ENCODE results near the gene PAFAH2.

The PAFAH2 gene

DNA sequence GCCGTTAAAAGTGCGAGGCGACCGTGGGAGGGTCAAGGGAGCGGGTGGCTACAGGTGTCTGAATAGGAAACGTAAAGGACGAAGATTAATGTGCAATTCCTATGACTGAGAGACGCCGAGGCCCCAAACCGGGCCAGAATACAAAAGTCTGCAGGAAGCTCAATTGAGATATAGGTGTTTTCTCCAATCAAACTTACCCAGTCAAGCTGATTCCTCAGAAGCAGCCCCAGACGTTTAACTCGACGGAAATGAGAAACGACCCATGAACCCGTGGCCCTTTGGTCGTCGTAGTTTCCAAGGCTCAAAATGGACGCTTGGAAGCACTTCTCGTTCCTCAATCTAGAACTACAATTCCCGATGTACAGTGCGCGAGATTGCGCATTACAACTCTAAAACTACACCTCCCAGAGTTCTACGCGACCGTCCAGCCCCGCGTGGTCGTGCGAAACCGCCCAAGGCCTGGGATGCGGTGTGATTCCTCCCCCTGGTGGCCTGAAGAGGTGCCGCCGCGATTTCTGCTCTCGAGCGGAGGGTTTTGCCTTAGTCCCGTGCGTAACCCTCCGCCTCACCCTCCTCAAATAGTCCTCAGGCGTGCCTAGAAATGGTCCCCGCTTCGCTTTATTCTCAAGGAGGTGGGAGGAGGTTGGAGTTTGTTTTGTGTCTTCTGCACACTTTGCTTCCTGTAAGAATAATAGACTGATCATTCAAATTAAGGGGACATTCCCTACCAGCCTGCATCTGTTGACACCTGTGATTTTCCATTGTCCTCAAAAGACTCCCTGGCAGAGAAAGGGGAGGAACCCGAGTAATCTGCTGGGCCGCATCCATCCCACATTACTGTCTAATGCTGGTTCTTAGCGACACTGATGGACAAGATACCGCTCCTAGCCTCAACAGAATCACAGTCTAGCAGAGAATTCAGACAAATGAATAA is at the start of gene PAFAH2:
Gene PAFAH2 (minus strand): TSS at position 236 of the 934 bp plus-strand sequence. CDS start 7,247 bp downstream, outside the sequence.
- DNase-seq, result peak; percentile 66 to 98 (median 95)

DNA sequence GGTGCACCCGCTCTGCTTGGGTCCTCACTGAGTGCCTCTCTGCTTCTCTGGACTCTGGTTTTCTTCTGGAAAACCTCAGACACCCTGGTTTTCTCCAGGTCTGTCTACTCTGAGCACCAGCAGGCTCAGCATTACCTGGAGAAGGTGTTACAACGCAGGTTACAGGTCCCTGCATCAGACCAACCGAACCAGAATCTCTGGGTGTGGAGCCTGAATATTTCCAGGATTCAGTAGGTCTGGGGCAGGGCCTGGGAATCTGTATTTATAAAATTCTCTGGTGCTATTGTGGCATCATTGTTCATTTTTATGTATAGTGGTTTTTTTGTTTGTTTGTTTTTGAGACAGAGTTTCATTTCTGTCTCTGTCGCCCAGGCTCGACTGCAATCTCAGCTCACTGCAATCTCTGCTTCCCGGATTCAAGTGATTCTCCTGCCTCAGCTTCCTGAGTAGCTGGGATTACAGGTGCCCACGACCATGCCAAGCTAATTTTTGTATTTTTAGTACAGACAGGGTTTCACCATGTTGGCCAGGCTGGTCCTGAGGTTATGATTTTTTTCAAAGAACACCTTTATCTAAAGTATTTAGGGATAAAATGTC is 49.5 kb upstream of the PAFAH2 start:
- DNase-seq, result no peak

DNA sequence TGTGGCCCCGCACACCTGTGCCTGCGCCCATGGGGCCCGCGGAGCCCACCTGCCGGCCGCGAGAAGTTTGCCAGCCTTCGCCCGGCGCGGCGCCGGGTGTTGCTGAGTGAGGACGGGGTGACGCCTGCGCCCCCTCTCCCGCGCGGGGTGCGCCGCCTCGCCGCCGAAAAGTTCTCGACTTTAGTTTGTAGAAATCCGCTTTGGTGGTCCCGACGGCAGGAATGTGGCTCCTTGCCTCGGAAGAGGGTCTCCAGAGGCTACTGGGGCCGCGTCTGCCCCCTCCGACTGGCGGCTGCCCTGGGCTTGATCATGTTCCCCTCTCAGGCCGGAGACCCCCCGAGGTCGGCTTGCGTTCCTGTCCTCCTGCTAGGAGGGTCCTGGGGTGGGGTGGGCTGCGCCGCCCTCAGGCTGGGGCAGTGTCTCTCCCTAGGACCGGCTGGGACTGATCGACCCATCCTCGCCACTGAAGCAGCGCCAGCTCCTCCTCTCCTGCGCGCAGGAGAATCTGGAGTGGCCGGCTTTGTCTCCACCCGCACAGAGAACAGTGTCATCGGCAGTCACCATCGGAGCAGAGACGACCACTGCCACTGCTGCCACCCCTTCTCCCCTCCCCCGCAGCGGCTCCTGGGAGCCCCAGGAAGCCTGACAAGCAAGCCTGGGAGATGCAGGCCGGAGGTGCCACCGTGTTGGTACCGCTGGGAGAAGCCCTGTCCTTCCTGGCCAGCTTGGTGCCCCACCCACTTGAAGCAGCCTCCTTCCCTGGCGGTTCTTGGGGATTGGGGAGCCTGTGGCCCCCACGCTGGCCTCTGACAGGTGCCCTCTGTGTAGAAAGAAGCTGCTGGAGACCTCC is 48.6 kb upstream of the PAFAH2 start:
- DNase-seq, result no peak

DNA sequence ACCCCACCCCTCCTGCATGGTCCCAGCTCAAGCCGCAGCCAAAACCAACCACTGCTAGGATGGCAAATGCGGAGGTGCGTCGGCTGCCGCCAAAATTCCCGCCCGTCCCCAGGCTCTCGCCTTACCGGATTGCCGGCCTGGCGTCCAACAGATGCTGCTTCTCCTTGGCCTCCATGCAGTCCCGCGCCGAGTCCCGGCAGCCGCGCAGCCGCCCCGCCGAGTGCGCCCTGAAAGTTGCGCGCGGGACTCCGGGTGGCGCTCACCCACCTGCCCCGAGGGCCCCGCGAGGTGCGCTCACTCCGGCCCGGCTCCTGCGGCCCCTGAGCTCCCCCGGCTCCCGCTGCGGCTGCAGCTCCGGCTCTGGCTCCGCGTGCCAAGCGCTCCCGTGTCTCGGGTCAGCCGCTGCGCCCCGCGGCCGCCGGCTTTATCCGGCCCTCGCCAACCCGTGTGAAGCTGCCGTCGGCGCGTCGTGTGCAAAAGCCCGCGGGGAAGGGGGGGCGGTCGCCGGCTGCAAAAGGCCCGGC is 47.9 kb upstream of the PAFAH2 start, which contains the start of gene SLC30A2:
Gene SLC30A2 (minus strand): TSS at position 397 of the 524 bp plus-strand sequence. CDS start 222 bp downstream, at position 175.
- DNase-seq, result no peak

DNA sequence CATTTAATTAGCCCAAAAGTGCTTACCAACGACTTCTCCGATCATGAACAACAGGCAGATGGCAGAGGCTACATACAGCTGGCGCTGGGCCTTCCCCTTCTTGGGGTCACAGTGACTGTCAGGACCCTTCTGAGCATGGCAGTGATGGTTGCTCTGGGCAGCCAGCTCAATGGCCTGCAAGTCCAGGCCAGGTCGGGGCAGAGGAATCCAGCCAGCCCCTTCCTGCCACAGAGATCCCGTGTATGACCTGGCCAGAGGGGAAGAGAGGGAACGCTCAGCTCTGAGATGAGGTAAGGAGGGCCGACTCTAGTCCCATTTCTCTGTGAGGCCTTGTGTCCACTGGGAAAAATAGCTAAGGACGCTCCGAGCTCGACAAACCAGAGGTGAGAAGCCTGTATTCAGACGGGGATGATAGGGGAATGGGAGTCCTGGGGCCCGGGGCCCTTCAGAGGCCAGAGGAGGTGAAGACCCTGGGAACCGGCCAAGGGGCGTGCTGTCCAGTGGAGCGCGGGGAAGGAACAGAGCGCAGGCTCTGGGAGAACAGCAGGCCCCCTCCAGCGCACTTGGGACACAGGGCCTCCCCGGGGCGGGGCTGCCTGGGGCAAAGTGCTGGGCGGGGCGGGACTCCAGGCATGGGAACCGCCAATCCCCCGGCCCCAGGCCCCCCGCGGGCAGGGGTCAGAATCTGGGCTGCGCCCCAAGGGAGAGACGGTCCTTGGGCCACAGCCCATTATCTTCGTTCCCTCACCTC is 47.3 kb upstream of the PAFAH2 start:
- no peak for DNase-seq

DNA sequence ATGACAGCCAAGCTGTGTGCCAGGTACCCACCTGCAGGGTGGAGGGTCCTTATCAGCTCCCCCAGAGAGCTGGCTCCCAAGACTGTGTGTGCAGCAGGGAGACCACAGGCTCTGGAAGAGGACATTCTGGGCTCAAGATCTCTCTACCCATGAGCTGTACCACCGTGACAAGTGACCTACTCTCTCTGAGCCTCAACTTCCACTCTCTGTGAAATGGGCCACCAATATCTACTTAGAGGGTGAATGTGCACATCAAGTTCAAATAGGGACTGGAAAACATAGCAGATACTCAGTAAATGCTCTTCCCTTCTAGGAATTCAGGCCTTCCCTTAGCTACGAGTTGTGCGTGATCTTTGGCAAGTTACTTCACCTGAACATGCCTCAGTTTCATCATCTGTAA is 46.6 kb upstream of the PAFAH2 start:
- no peak for DNase-seq

DNA sequence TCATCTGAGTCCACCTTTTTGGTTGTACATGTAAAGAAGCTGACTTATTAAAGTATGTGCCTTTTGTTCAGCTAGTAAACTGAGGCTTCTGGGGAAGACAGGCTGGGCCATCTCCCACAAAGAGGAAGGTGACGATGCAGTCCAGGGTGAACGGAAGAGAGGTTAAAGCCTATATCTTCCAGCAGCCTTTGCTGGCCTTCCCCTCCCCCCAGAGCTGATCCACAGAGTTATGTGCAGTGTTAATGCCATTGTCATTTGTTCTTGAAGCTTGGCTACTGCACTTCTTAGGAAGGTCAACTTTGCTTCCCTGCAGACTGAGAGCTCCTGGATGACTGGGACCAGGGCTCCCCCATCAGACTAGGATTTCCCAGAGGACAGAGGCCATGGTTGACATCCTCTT is 45.9 kb upstream of the PAFAH2 start:
- DNase-seq, result no peak

DNA sequence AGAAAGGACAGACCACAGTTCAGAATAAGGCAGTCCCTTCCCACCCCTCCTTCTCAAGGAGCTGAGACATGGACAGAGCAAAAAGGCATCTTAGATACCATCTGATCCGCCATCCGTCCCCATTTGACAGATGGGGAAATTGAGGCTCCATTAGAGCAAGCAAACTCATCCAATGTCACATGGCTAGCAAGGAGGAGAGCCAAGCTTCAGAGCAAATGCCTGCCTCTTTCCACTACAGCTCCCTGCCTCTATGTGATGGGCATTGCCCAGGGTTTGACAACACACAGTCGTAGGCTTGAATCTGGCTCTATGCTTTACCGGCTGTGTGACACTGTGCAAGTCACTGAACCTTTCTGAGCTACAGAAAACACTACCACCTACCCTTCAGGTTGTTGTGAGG is 44.1 kb upstream of the PAFAH2 start:
- no peak for DNase-seq

DNA sequence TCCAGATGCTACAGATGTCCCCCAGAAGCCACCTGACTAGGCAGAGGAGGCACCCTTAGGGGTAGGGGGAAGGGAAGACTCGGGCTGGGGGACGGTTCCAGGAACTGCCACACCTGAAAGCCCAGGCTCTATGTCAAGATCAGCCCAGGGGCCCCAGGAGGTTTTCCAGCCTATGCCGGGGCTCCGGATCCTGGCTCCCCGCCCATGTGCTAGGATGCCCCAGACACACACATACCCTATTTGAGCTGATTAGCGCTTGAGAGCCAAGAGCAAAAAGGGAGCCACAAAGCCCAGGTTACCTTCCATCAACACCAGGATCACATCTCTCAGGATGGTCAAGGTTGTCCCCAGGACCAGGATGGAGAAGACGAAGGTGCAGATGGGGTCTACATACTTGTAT is 43.5 kb upstream of the PAFAH2 start:
- no peak for DNase-seq

DNA sequence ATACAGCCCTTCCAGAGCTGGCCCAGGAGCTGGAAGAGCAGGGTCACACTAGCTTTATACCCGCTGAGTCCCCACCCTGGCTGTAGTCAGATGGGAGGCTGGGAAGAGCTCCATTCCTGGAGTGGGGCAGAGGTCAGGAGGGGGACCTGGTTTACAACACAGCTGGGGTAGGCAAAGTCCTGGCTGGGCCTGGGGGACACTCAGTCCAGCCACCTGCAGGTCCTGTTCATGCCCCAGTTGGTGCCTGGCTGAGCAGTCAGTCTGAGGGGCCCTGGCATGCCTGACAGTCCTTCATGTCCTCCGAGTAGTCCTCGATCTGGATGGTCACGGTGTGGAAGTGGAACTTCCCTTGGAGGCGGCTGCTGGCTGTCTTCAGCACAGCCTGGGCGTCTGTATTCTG is 41.0 kb upstream of the PAFAH2 start:
- no peak for DNase-seq

DNA sequence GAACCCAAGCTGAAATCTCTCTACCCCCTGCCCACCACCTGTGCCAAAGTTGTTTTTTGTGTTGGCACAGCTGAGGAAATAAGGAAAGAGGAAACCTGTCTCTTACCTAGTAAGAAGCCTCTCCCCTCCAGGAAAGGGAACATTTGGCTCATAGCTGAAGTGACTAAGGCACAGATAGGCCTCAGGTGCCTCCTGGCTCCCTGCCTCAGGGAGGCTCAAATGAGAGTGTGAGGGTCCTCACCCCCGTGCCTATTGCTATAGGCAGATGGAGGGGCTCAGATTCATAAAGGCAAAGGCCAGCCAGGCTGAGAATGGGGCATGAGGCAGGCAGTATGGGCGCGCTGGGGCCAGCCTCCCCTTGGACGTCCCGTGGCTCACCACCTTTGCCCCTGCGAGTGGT is 40.6 kb upstream of the PAFAH2 start:
- DNase-seq, result no peak

DNA sequence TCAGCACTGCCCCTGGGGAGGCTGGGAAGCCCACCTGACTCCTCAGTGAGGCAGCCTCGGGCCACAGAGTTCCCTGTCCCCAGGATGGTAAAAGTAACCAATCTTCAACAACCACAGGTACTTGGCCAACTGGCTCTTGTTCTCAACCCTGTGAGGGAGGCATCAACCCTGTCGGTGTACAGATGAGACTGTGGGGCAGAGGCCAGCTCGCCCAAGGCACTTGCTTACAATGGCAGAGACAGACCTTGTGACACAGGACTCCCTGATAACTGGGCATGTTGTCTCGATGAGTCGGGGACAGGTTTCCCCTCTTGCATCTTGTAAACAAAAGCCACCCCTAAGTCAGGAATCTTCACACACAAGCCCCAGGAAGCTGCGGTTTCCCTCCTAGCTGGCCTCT is 40.0 kb upstream of the PAFAH2 start:
- no peak for DNase-seq

DNA sequence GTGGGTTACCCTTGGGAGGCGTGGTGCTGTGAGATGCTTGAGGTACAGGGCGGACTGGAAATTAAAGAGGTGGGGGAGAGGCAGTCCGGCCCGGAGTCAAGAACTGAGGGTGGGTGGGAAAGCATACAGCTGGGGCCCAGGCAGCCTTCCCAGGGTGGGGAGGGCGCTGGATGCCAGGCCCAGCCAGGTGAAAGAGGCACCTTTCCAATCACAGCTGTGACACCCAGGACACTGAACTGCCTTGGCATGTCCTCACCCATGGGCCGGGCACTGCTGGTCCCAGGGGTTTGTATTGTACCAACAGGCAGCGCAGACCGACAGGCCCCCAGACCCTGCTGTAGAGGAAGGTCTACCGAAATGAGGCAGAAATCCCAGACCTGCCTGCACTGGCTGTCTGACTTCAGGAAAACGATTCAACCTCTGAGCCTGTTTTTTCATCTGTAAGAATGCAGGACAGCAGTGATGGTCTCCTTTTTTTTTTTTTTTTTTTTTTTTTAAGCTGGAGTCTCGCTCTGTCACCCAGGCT is 39.0 kb upstream of the PAFAH2 start:
- no peak for DNase-seq

DNA sequence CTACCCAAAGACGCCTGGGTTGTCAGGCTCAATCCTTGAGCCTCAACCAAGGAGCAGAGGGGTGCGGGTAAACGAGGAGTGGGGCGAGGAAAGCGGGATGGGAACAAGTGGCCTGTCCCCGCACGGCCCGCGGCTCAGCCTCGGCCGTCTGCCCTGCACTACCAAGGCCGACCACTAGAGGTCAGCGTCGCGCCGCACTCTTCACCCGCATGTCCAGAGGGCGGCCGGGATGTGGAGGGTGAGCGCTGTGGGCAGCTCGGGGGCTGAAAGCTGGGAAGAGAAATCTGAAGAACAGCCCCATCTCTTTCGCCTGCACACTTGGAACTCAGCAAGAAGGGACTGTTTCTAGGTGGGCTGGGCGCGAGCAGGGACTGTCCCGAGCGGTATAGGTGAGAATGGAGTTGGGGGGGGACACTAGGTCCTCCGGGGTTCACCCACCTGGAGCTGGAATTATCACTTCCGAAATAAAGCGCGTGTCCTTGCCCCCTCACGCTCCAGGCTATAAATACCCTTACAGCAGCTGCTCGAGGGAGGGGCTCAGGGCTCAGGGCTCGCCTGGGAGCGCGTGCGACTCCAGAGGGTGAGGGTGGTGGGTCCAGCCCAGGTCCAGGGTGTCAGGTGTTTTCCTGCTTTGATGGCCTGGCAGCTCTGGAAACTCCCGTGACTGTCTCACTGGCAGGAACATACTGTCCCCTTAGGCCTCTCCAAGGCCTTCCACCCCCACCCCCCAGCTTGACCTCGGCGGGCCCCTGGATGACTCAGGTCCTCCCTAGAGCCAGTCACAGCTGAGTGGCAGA is 38.3 kb upstream of the PAFAH2 start:
- DNase-seq, result peak in 56 of 58 donors; percentile 19 to 83 (median 67)

DNA sequence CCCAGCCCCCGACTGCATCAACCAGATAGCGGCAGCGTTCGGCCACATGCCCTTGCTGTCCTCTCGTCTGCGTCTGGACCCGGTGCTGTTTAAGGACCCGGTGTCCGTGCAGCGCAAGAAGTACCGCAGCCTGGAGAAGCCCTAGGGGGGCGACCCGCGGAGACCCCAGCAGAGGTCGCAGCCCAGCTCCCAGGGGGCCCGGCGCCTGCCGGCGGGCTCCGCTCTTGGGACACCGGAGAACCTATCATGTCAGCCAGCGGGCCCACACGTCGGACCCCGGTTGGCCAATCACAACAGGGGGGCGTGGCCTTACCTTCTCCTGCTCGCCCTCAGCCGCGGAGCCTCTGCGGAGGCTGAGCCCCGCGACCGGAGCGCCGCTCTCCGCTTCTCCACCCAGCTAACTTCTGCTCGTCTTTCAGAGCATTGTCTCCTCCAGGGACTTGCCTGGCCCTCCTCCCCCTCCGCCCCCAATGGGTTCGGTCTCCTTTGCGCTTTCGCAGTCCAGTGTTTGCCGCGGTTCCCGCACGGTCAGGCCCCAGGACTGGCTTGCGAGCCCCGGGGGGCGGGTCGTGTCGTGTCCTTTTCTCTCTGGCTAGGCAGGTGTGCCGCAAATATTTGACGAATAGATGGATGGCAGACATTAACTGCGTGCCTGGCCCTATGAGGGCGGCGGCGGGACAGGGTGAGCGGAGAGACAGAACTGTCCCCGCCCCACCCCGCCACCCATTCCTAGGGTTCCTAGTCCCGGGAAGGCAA is 37.5 kb upstream of the PAFAH2 start:
- DNase-seq, result peak in 57 of 58 donors; percentile 54 to 95 (median 87)

DNA sequence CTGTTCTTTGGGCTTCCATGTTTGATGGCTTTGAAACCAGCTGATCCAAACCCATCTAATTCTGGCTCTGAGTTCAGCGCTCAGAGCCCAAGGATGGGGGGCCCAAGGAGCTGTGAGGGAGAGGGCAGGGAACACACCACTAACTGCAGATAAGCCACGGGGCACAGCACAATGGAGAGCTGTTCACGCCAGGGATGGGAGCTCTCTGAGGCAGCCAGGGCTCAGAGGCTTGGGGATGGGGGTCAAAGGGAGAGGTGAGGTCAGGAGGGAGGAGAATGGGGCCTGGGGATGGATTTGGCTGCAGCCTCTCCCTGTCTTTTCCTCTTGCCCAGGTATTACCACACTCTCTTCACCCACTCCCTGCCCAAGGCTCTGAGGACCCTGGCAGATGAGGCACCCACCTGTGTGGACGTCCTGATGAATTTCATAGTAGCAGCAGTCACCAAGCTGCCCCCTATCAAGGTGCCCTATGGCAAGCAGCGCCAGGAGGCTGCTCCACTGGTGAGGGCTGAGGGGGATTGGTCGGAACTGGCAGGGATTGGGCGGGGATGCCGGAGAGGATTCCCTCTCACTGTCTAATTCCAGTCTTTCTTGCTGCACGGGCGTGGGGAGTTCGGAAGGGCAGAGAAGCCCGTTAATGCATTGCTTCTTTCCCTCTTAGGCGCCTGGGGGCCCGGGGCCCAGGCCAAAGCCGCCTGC is 36.8 kb upstream of the PAFAH2 start:
- DNase-seq, result no peak

DNA sequence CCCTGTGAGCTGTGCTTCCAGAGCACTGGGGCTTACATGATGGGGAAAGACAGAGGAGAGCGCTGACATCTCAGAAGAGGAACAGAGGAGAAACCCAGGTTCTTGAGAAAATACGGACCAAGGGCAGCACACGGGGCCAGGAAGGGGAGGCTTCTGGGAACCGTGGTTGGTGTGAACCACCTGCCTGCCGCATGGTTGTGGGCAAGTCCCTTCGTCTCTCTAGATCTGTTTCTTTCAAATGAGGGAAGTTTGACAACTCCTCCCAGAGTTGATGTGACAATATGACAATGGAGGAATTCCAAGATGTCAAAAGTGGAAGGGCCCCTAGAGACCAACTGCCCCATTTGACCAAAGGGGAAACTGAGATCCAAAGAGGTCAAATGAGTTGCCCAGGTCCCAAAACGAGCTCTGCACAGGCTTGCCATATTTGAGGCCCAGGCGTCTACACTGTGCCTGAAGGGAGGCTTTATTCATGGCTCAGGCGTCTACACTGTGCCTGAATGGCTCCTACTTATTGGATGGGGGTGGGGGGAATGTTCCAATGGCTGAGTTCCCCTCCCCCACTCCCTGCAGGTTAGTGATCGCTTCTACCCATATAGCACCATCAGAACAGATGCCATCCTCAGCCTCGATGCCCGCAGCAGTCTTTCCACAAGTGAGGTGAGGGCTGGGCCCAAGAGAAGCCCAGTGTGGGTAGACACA is 34.9 kb upstream of the PAFAH2 start:
- DNase-seq, result no peak
